ENCODE measurements around the gene ZNF124. TPM values are rescaled to one million over a fixed set of nuclear protein-coding genes. Genes with fewer than 3 reads are reported as not detected.

Gene ZNF124
- total RNA-seq, 2 experiments from 2014 or later = 18.3 to 20.0 TPM

GRCh38 chr1:247115545-247115944, 56.3 kb downstream of the ZNF124 start:
- Histone ChIP-seq H3K4me1 (ENCODE audit: insufficient read depth, low read length) (peaks cover 15% of the 10 kb centered on the region), H3K27ac (ENCODE audit: low read depth in 1 of 2, low read length in 2 of 2) (no peak overlapping the region), H3K27me3 (ENCODE audit: control insufficient read depth in 1 of 2, insufficient read depth in 2 of 2, low read length in 2 of 2) (peaks cover 8 to 21% of the 10 kb centered on the region in 2 experiments), H3K4me3 (ENCODE audit: low read length) (no peak overlapping the region), H3K9me3 (ENCODE audit: control insufficient read depth in 1 of 2, insufficient read depth in 1 of 2, low read length in 2 of 2) (peaks cover 0 to 32% of the 10 kb centered on the region in 2 experiments), H3K36me3 (ENCODE audit: insufficient read depth, low read length) (no peaks in the 10 kb centered on the region)
- Mint-ChIP-seq H3K27me3 (peaks cover 17% of the 10 kb centered on the region), H3K36me3 (ENCODE audit: low read depth) (no peaks in the 10 kb centered on the region), H3K4me3 (no peak overlapping the region), H3K4me1 (ENCODE audit: low read depth) (peaks cover 11% of the 10 kb centered on the region), H3K9me3 (no peaks in the 10 kb centered on the region), H3K27ac (no peak overlapping the region)
- ATAC-seq (ENCODE audit: poor library complexity) (no peak), DNase-seq (peak in 1 of 14 experiments; percentile 23)
- CTCF ChIA-PET = no interaction called here
- POLR2A ChIA-PET = no interaction called here
- intact Hi-C loops (cut with DNase I, micrococcal nuclease) = no loop called here
- no peak for TF ChIP-seq CTCF (IDR thresholded peaks at IDR 0.05)

- H3K4me1 ChIP-seq (ENCODE audit: insufficient read depth, low read length) = peaks cover 16% of the 10 kb centered on the region
- no peaks in the 10 kb centered on the region for H3K36me3 ChIP-seq (ENCODE audit: insufficient read depth, low read length)
- H3K36me3 Mint-ChIP-seq (ENCODE audit: low read depth) = no peaks in the 10 kb centered on the region
- H3K27me3 ChIP-seq (ENCODE audit: control insufficient read depth in 1 of 2, insufficient read depth in 2 of 2, low read length in 2 of 2) = peaks cover 12 to 22% of the 10 kb centered on the region in 2 experiments
- no peak overlapping the region for H3K4me3 ChIP-seq (ENCODE audit: low read length)
- no peak overlapping the region for H3K4me3 Mint-ChIP-seq
- intact Hi-C loops (cut with DNase I, micrococcal nuclease) = no loop called here
- DNase-seq = no peak
- CTCF ChIA-PET = no interaction called here
- peak overlapping the region; percentile 29 for H3K27ac Mint-ChIP-seq
- H3K4me1 Mint-ChIP-seq (ENCODE audit: low read depth) = peaks cover 11% of the 10 kb centered on the region
- POLR2A ChIA-PET = no interaction called here
- H3K9me3 Mint-ChIP-seq = no peaks in the 10 kb centered on the region
- TF ChIP-seq CTCF (IDR thresholded peaks at IDR 0.05) = no peak
- H3K27me3 Mint-ChIP-seq = peaks cover 19% of the 10 kb centered on the region
- peaks cover 0 to 29% of the 10 kb centered on the region in 2 experiments for H3K9me3 ChIP-seq (ENCODE audit: control insufficient read depth in 1 of 2, insufficient read depth in 1 of 2, low read length in 2 of 2)
- ATAC-seq (ENCODE audit: poor library complexity) = no peak
- H3K27ac ChIP-seq (ENCODE audit: low read depth in 1 of 2, low read length in 2 of 2) = no peak overlapping the region
These were observed 56.7 kb downstream of the ZNF124 start for GRCh38 chr1:247115141-247115510.

GRCh38 chr1:247114351-247115140, 57.3 kb downstream of the ZNF124 start:
- peaks cover 0 to 24% of the 10 kb centered on the region in 2 experiments for H3K9me3 ChIP-seq (ENCODE audit: control insufficient read depth in 1 of 2, insufficient read depth in 1 of 2, low read length in 2 of 2)
- H3K4me3 ChIP-seq (ENCODE audit: low read length) = no peak overlapping the region
- no peak overlapping the region for H3K27ac ChIP-seq (ENCODE audit: low read depth in 1 of 2, low read length in 2 of 2)
- ChIA-PET POLR2A (no interaction called here), CTCF (no interaction called here)
- no peaks in the 10 kb centered on the region for H3K36me3 Mint-ChIP-seq (ENCODE audit: low read depth)
- no peaks in the 10 kb centered on the region for H3K9me3 Mint-ChIP-seq
- no peak for ATAC-seq (ENCODE audit: poor library complexity)
- no peak for DNase-seq
- peak overlapping the region; percentile 29 for H3K27ac Mint-ChIP-seq
- peaks cover 16% of the 10 kb centered on the region for H3K4me1 Mint-ChIP-seq (ENCODE audit: low read depth)
- no peaks in the 10 kb centered on the region for H3K36me3 ChIP-seq (ENCODE audit: insufficient read depth, low read length)
- H3K27me3 ChIP-seq (ENCODE audit: control insufficient read depth in 1 of 2, insufficient read depth in 2 of 2, low read length in 2 of 2) = peaks cover 17 to 22% of the 10 kb centered on the region in 2 experiments
- intact Hi-C loops (cut with DNase I, micrococcal nuclease) = no loop called here
- H3K27me3 Mint-ChIP-seq = peaks cover 25% of the 10 kb centered on the region
- H3K4me1 ChIP-seq (ENCODE audit: insufficient read depth, low read length) = peaks cover 16% of the 10 kb centered on the region
- no peak overlapping the region for H3K4me3 Mint-ChIP-seq
- TF ChIP-seq CTCF (IDR thresholded peaks at IDR 0.05) = no peak
